Activated CD8-positive, alpha-beta memory T cell treated with anti-CD3 and anti-CD28 coated beads for 4 hours (primary cell): Measurements from ENCODE around the gene ROPN1B.

Experiments
- DNase-seq, 2 donors: peaks; one replicate each; pipeline ENCODE4 v3.0.0-alpha.2; 2020; ENCODE audit warnings: low read depth in 2 of 2

ROPN1B gene

GRCh38 chr3:126003447-126004190, 34.6 kb downstream of the ROPN1B start:
- DNase-seq = no peak

GRCh38 chr3:126004217-126004616, 35.2 kb downstream of the ROPN1B start:
- no peak for DNase-seq

- DNase-seq = no peak
These were observed 35.7 kb downstream of the ROPN1B start for GRCh38 chr3:126004692-126005091.

GRCh38 chr3:126005951-126006350, 37.0 kb downstream of the ROPN1B start:
- DNase-seq = no peak

- no peak for DNase-seq
These were observed 39.2 kb downstream of the ROPN1B start for GRCh38 chr3:126008219-126008618.

- DNase-seq = no peak
These were observed 40.2 kb downstream of the ROPN1B start for GRCh38 chr3:126009181-126009580.

- DNase-seq = no peak
These were observed 44.8 kb downstream of the ROPN1B start for GRCh38 chr3:126013751-126014156.

- DNase-seq = no peak
These were observed 45.3 kb downstream of the ROPN1B start for GRCh38 chr3:126014252-126014651.

- no peak for DNase-seq
These were observed 46.1 kb downstream of the ROPN1B start for GRCh38 chr3:126015075-126015474.

GRCh38 chr3:126016616-126017015, 47.6 kb downstream of the ROPN1B start:
- no peak for DNase-seq

- DNase-seq = no peak
These were observed 48.4 kb downstream of the ROPN1B start for GRCh38 chr3:126017362-126017761.

GRCh38 chr3:126018545-126018944, 49.6 kb downstream of the ROPN1B start:
- no peak for DNase-seq

GRCh38 chr3:126018995-126019394, 50.0 kb downstream of the ROPN1B start:
- DNase-seq = no peak

- DNase-seq = no peak
These were observed 50.7 kb downstream of the ROPN1B start for GRCh38 chr3:126019683-126020082.

GRCh38 chr3:126021224-126021623, 52.2 kb downstream of the ROPN1B start:
- no peak for DNase-seq

- DNase-seq = no peak
These were observed 52.7 kb downstream of the ROPN1B start for GRCh38 chr3:126021702-126022101.

GRCh38 chr3:126022741-126023359, 53.9 kb downstream of the ROPN1B start:
- DNase-seq = no peak

- DNase-seq = no peak
These were observed 54.4 kb downstream of the ROPN1B start for GRCh38 chr3:126023390-126023789.

GRCh38 chr3:126024049-126024854, 55.3 kb downstream of the ROPN1B start:
- no peak for DNase-seq

- DNase-seq = no peak
These were observed 56.2 kb downstream of the ROPN1B start for GRCh38 chr3:126025116-126025729.

- DNase-seq = no peak
These were observed 56.9 kb downstream of the ROPN1B start for GRCh38 chr3:126025862-126026261.

- no peak for DNase-seq
These were observed 57.3 kb downstream of the ROPN1B start for GRCh38 chr3:126026277-126026751.
